D721Med (cell line): ENCODE results near the gene PROM1.

Source experiments
- DNase-seq: peaks from one replicate; pipeline ENCODE4 v3.0.0; 2011; ENCODE audit warnings: low spot score; ENCODE audit not compliant: insufficient read length
- FAIRE-seq: peaks from 2 replicates; lab custom pipeline; 2011; peaks lifted over from hg19 to GRCh38; lab: Jason Lieb, UNC
- CTCF ChIP-seq: IDR thresholded peaks from 2 replicates; pipeline ENCODE4 v1.5.1; 2012; ENCODE audit warnings: mild to moderate bottlenecking, control low read depth; ENCODE audit not compliant: insufficient read depth; ENCODE audit errors: missing control alignments

PROM1 gene

GRCh38 chr4:15996773-15997172 lies 87.0 kb downstream of the PROM1 start:
- no peak for FAIRE-seq
- DNase-seq: no peak
- TF ChIP-seq CTCF: no peak

GRCh38 chr4:15995826-15996225 lies 88.0 kb downstream of the PROM1 start:
- DNase-seq (no peak), FAIRE-seq (no peak)
- TF ChIP-seq CTCF: no peak

- FAIRE-seq: no peak
- TF ChIP-seq CTCF: no peak
- DNase-seq: no peak
These were observed 91.7 kb downstream of the PROM1 start for GRCh38 chr4:15992167-15992485.

GRCh38 chr4:15990570-15991285 lies 93.1 kb downstream of the PROM1 start:
- FAIRE-seq (no peak), DNase-seq (no peak)
- TF ChIP-seq CTCF: no peak

GRCh38 chr4:15989424-15989823 lies 94.4 kb downstream of the PROM1 start:
- DNase-seq (no peak), FAIRE-seq (no peak)
- TF ChIP-seq CTCF: no peak

- no peak for DNase-seq
- no peak for FAIRE-seq
- TF ChIP-seq CTCF: no peak
These were observed 95.6 kb downstream of the PROM1 start for GRCh38 chr4:15988222-15988621.

GRCh38 chr4:15986907-15987306 lies 96.9 kb downstream of the PROM1 start:
- no peak for TF ChIP-seq CTCF
- DNase-seq: no peak
- no peak for FAIRE-seq
